ENCODE measurements around the gene RBMS2. TPM values are rescaled to one million over a fixed set of nuclear protein-coding genes. Genes with fewer than 3 reads are reported as not detected.

Gene RBMS2
- total and polyA plus RNA-seq, 10 of the 15 experiments (the other 5 are each of a cell fraction or from before 2014, with no cell fraction given): 0.56 to 7.1 (median 2.4) TPM

DNA sequence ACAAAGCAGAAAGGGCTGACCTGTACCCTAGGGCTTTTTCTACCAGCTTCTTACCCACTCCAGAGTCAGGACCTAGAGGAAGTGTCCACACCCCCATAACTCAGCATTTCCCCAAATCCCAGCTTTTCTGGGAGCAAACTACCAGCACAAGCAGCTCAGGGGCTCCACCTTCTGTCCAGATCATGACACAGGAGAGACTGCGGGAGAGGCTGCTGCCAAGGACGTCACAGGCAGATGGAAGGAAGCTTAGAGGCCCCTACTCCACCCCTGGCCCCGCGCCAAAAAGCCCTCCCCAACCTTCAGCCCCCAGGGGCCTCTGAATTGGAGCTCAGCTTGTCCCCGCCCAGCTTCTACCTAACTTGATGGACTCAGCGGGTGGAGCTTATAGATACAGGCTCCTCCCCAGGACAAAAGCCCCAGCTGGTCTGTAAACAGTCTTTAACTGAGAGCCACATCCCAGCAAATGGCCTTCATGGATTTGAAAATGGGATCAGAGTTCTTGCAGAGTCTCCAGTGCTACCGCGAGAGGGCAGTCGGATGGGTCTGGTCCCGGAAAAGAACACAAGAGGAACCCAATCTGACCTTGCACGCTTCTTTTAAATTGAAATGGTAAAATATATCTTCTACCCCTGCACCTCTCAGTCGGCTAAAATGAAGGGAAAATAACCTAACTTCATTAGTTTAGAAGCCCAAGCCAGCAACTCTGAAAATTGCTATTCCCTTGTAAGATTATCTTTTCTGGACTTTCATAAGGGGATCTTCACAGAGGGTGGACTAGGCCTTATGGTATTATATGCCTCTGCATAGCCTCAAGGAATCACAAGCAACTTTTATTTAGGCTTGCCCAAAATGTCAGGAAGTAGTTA lies 115.3 kb downstream of the RBMS2 start (continued):
- no peak for TF ChIP-seq CUX1 (IDR thresholded peaks at IDR 0.05; ENCODE audit: insufficient replicate concordance, low read depth, low read length)
- TF ChIP-seq YY1 (IDR thresholded peaks at IDR 0.05; ENCODE audit: low read depth, low read length): peak; percentile 47; the same call in 1 of the 2 replicates
- peak; percentile 28; the same call in 1 of the 2 replicates for TF ChIP-seq HCFC1 (IDR thresholded peaks at IDR 0.05; ENCODE audit: low read length)
- no peak for TF ChIP-seq FOXM1 (IDR thresholded peaks at IDR 0.05; ENCODE audit: low read depth, low read length)
- TF ChIP-seq SMAD1 (IDR thresholded peaks at IDR 0.05; ENCODE audit: low read depth, partially characterized antibody): peak; percentile 100
- TF ChIP-seq STAT3 (IDR thresholded peaks at IDR 0.05; ENCODE audit: low read depth, low read length): no peak
- 0 out of 4 replicates have a peak, but pooled peaks of 1 of the 2 experiments have one; percentile 22 for TF ChIP-seq EP300 (IDR thresholded peaks at IDR 0.05; ENCODE audit: borderline replicate concordance in 1 of 2, control insufficient read depth in 1 of 2, low read depth in 2 of 2, low read length in 2 of 2)
- TF ChIP-seq, protein P1, sequence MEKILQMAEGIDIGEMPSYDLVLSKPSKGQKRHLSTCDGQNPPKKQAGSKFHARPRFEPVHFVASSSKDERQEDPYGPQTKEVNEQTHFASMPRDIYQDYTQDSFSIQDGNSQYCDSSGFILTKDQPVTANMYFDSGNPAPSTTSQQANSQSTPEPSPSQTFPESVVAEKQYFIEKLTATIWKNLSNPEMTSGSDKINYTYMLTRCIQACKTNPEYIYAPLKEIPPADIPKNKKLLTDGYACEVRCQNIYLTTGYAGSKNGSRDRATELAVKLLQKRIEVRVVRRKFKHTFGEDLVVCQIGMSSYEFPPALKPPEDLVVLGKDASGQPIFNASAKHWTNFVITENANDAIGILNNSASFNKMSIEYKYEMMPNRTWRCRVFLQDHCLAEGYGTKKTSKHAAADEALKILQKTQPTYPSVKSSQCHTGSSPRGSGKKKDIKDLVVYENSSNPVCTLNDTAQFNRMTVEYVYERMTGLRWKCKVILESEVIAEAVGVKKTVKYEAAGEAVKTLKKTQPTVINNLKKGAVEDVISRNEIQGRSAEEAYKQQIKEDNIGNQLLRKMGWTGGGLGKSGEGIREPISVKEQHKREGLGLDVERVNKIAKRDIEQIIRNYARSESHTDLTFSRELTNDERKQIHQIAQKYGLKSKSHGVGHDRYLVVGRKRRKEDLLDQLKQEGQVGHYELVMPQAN (conservative IDR thresholded peaks at IDR 0.05): peak; percentile 6; the same call in 1 of the 2 replicates
- peak; percentile 28; the same call in 1 of the 2 replicates for TF ChIP-seq LARP7 (IDR thresholded peaks at IDR 0.05)
